Liver (tissue), 9 donors: ENCODE measurements around the gene ERMP1. TPM values are rescaled to one million over a fixed set of nuclear protein-coding genes. Genes with fewer than 3 reads are reported as not detected.

ENCODE experiments used
- DNase-seq: peaks from one replicate; pipeline ENCODE4 v3.0.0-alpha.2; 2017; ENCODE audit warnings: low spot score
- H3K27ac ChIP-seq, 2 donors: one replicate each; pipeline ENCODE4 v1.7.0; 2013; ENCODE audit warnings: inconsistent platforms in 2 of 2, low read length in 2 of 2, control low read depth in 1 of 2, low read depth in 1 of 2, mild to moderate bottlenecking in 1 of 2
- H3K27me3 ChIP-seq, 4 donors: one replicate each; pipeline versions ENCODE4 v1.6.1 to v1.7.0; 2013; ENCODE audit warnings: low read length in 3 of 4, inconsistent platforms in 1 of 4, mild to moderate bottlenecking in 1 of 4, moderate library complexity in 1 of 4; ENCODE audit not compliant: control insufficient read depth in 4 of 4, insufficient read depth in 4 of 4
- H3K36me3 ChIP-seq, 4 donors: one replicate each; pipeline versions ENCODE4 v1.6.1 to v1.7.0; 2013; ENCODE audit warnings: low read length in 3 of 4, mild to moderate bottlenecking in 3 of 4, low read depth in 1 of 4, moderate library complexity in 1 of 4; ENCODE audit not compliant: control insufficient read depth in 4 of 4, insufficient read depth in 3 of 4
- H3K4me1 ChIP-seq, 4 donors: one replicate each; pipeline versions ENCODE4 v1.6.1 to v1.7.0; 2013; ENCODE audit warnings: low read length in 3 of 4, mild to moderate bottlenecking in 3 of 4, moderate library complexity in 1 of 4; ENCODE audit not compliant: control insufficient read depth in 4 of 4, insufficient read depth in 4 of 4
- H3K4me3 ChIP-seq, 3 donors: one replicate each; pipeline versions ENCODE4 v1.6.1 to v1.7.0; 2013; ENCODE audit warnings: low read length in 3 of 3, control low read depth in 1 of 3, low read depth in 1 of 3, mild to moderate bottlenecking in 1 of 3
- H3K9ac ChIP-seq, 2 donors: one replicate each; pipeline ENCODE4 v1.7.0; 2013; ENCODE audit warnings: low read length in 2 of 2, mild to moderate bottlenecking in 2 of 2, moderate library complexity in 2 of 2, control low read depth in 1 of 2, low read depth in 1 of 2
- H3K9me3 ChIP-seq, 4 donors: one replicate each; pipeline versions ENCODE4 v1.6.1 to v1.7.0; 2013; ENCODE audit warnings: low read length in 3 of 4; ENCODE audit not compliant: control insufficient read depth in 4 of 4
- EGR1 ChIP-seq, 2 donors: IDR thresholded peaks; 2 replicates each; pipeline ENCODE4 v1.6.1; 2016 to 2018; ENCODE audit warnings: antibody characterized with exemption in 2 of 2, low read depth in 2 of 2
- FOXA1 ChIP-seq: IDR thresholded peaks from 2 replicates; pipeline ENCODE4 v1.6.1; 2016; ENCODE audit warnings: antibody characterized with exemption
- HNF4A ChIP-seq, 2 donors: conservative IDR thresholded peaks; 2 replicates each; pipeline ENCODE4 v1.6.1; 2016; ENCODE audit warnings: antibody characterized with exemption in 2 of 2, mild to moderate bottlenecking in 2 of 2
- HNF4G ChIP-seq: IDR thresholded peaks from 2 replicates; pipeline ENCODE4 v1.6.1; 2016; ENCODE audit warnings: antibody characterized with exemption
- JUND ChIP-seq, 2 donors: IDR thresholded peaks; 2 replicates each; pipeline ENCODE4 v1.6.1; 2016; ENCODE audit warnings: antibody characterized with exemption in 2 of 2
- MAX ChIP-seq: IDR thresholded peaks from 2 replicates; pipeline ENCODE4 v1.6.1; 2016; ENCODE audit warnings: antibody characterized with exemption
- NR2F2 ChIP-seq: IDR thresholded peaks from 2 replicates; pipeline ENCODE4 v1.6.1; 2016; ENCODE audit warnings: antibody characterized with exemption
- RAD21 ChIP-seq, 2 donors: IDR thresholded peaks; 2 replicates each; pipeline ENCODE4 v1.6.1; 2016; ENCODE audit warnings: antibody characterized with exemption in 2 of 2, mild to moderate bottlenecking in 2 of 2
- RXRA ChIP-seq, 2 donors: IDR thresholded peaks; 2 replicates each; pipeline ENCODE4 v1.6.1; 2017 to 2018; ENCODE audit warnings: antibody characterized with exemption in 2 of 2, mild to moderate bottlenecking in 1 of 2
- SP1 ChIP-seq: IDR thresholded peaks from 2 replicates; pipeline ENCODE4 v1.6.1; 2018; ENCODE audit warnings: antibody characterized with exemption, mild to moderate bottlenecking
- TAF1 ChIP-seq: conservative IDR thresholded peaks from 2 replicates; pipeline ENCODE4 v1.6.1; 2016; ENCODE audit warnings: antibody characterized with exemption, mild to moderate bottlenecking
- WGBS: extraction: QIAGEN DNeasy Blood & Tissue Kit; methylation state at CpG from one replicate; pipeline ENCODE4 v1.1.7; 2013; 5-methylcytosine and 5-hydroxymethylcytosine counted together
- polyA plus RNA-seq, 2 donors: library from polyadenylated mRNA; stranded (reverse) in 1 of 2; unstranded in 1 of 2; fragments of 200-250 nt in 1 of 2; fragments of >200 nt in 1 of 2; fragmentation: Nextera tagmentation in 1 of 2; extraction: Ambion mirVana in 1 of 2; gene quantifications; one replicate each; pipeline versions ENCODE4 v1.2.1 to v1.2.3, GENCODE V29; 2013 to 2015
- total RNA-seq, 2 donors: library from RNA; depleted of rRNA; stranded (reverse); fragments of >200 nt; gene quantifications; one replicate each; pipeline ENCODE4 v1.2.3, GENCODE V29; 2014
- TF ChIP-seq, protein P1 (sequence below): fragments of 150-350 bp; IDR thresholded peaks from 2 replicates; pipeline ENCODE4 v1.5.1; 2017; ENCODE audit warnings: improper control_type of control experiment, low read depth, low read length; ENCODE audit not compliant: missing input control
- TF ChIP-seq, protein P2 (sequence below): IDR thresholded peaks from 2 replicates; pipeline ENCODE4 v1.6.1; 2016; ENCODE audit warnings: antibody characterized with exemption, mild to moderate bottlenecking
- TF ChIP-seq, protein P3 (sequence below): IDR thresholded peaks from 2 replicates; pipeline ENCODE4 v1.6.1; 2016; ENCODE audit warnings: antibody characterized with exemption
- donor health status: healthy.
- donor health status: healthy.
- donor health status: healthy.
- donor health status: healthy.
- donor health status: healthy.

Gene ERMP1
- total and polyA plus RNA-seq, 4 donors = 2.7 to 19.5 (median 9.6) TPM

- no peak overlapping the region for H3K9ac ChIP-seq
- H3K36me3 ChIP-seq = peaks cover 8 to 57% (median 36%) of the 10 kb centered on the region in 4 donors
- no peak for DNase-seq
- H3K27me3 ChIP-seq = no peaks in the 10 kb centered on the region
- no peaks in the 10 kb centered on the region for H3K9me3 ChIP-seq
- TF ChIP-seq MAX (no peak), HNF4G (no peak), FOXA1 (no peak)
- no peak overlapping the region for H3K27ac ChIP-seq
- H3K4me1 ChIP-seq = no peaks in the 10 kb centered on the region
- 98% methylated on average over 4 of the region's 4 CpGs for WGBS
- H3K4me3 ChIP-seq = no peak overlapping the region
Observed at GRCh38 chr9:5762421-5762820, 70.5 kb downstream of the ERMP1 start.

DNA sequence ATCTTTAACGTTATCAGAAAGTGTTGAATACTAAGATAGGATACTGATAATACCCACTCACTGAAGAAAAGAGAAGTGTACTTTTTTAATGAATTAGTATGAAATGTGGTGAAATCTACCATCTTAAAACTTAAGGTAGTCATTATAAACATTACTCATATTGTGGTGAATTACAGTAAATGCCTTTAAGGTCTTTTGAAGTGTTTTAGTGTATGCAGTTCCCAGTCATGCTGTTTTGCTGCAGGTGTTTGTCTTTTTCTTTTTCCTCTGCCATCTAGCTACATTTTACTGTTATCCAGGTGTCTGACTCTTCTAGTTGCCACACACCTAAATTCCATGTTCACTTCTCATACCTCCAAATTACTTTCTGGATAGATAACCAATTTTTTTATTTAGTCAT lies 72.6 kb downstream of the ERMP1 start:
- Histone ChIP-seq H3K27ac (no peak overlapping the region), H3K9me3 (no peaks in the 10 kb centered on the region), H3K4me3 (no peak overlapping the region), H3K9ac (no peak overlapping the region), H3K36me3 (peaks cover 5 to 46% (median 31%) of the 10 kb centered on the region in 4 donors), H3K4me1 (no peaks in the 10 kb centered on the region), H3K27me3 (no peaks in the 10 kb centered on the region)
- 91% methylated on average over 1 of the region's 1 CpG for WGBS
- no peak for DNase-seq
- no peak for TF ChIP-seq NR2F2
- no peak for TF ChIP-seq RXRA (IDR thresholded peaks at IDR 0.05)
- TF ChIP-seq FOXA1 = no peak
- TF ChIP-seq, protein P1, sequence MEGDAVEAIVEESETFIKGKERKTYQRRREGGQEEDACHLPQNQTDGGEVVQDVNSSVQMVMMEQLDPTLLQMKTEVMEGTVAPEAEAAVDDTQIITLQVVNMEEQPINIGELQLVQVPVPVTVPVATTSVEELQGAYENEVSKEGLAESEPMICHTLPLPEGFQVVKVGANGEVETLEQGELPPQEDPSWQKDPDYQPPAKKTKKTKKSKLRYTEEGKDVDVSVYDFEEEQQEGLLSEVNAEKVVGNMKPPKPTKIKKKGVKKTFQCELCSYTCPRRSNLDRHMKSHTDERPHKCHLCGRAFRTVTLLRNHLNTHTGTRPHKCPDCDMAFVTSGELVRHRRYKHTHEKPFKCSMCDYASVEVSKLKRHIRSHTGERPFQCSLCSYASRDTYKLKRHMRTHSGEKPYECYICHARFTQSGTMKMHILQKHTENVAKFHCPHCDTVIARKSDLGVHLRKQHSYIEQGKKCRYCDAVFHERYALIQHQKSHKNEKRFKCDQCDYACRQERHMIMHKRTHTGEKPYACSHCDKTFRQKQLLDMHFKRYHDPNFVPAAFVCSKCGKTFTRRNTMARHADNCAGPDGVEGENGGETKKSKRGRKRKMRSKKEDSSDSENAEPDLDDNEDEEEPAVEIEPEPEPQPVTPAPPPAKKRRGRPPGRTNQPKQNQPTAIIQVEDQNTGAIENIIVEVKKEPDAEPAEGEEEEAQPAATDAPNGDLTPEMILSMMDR = no peak
- TF ChIP-seq HNF4A (conservative IDR thresholded peaks at IDR 0.05) = no peak
- TF ChIP-seq RAD21 (IDR thresholded peaks at IDR 0.05) = no peak
- TF ChIP-seq, protein P2, sequence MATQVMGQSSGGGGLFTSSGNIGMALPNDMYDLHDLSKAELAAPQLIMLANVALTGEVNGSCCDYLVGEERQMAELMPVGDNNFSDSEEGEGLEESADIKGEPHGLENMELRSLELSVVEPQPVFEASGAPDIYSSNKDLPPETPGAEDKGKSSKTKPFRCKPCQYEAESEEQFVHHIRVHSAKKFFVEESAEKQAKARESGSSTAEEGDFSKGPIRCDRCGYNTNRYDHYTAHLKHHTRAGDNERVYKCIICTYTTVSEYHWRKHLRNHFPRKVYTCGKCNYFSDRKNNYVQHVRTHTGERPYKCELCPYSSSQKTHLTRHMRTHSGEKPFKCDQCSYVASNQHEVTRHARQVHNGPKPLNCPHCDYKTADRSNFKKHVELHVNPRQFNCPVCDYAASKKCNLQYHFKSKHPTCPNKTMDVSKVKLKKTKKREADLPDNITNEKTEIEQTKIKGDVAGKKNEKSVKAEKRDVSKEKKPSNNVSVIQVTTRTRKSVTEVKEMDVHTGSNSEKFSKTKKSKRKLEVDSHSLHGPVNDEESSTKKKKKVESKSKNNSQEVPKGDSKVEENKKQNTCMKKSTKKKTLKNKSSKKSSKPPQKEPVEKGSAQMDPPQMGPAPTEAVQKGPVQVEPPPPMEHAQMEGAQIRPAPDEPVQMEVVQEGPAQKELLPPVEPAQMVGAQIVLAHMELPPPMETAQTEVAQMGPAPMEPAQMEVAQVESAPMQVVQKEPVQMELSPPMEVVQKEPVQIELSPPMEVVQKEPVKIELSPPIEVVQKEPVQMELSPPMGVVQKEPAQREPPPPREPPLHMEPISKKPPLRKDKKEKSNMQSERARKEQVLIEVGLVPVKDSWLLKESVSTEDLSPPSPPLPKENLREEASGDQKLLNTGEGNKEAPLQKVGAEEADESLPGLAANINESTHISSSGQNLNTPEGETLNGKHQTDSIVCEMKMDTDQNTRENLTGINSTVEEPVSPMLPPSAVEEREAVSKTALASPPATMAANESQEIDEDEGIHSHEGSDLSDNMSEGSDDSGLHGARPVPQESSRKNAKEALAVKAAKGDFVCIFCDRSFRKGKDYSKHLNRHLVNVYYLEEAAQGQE = no peak
- TF ChIP-seq MAX = no peak
- TF ChIP-seq SP1 = no peak
- TF ChIP-seq, protein P3, sequence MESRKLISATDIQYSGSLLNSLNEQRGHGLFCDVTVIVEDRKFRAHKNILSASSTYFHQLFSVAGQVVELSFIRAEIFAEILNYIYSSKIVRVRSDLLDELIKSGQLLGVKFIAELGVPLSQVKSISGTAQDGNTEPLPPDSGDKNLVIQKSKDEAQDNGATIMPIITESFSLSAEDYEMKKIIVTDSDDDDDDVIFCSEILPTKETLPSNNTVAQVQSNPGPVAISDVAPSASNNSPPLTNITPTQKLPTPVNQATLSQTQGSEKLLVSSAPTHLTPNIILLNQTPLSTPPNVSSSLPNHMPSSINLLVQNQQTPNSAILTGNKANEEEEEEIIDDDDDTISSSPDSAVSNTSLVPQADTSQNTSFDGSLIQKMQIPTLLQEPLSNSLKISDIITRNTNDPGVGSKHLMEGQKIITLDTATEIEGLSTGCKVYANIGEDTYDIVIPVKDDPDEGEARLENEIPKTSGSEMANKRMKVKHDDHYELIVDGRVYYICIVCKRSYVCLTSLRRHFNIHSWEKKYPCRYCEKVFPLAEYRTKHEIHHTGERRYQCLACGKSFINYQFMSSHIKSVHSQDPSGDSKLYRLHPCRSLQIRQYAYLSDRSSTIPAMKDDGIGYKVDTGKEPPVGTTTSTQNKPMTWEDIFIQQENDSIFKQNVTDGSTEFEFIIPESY = no peak
- no peak for TF ChIP-seq TAF1
- TF ChIP-seq JUND (IDR thresholded peaks at IDR 0.05) = no peak
- no peak for TF ChIP-seq EGR1 (IDR thresholded peaks at IDR 0.05; ENCODE audit: low read depth in 2 of 2)
